Myocyte (in vitro differentiated cells): ENCODE data around the gene SLC1A2. TPM values are rescaled to one million over a fixed set of nuclear protein-coding genes. Genes with fewer than 3 reads are reported as not detected.

Experiments
- DNase-seq: peaks from one replicate; pipeline ENCODE4 v3.0.0-alpha.2; 2012; ENCODE audit warnings: low read depth
- polyA plus RNA-seq: library from polyadenylated mRNA; unstranded; fragments of >200 nt; gene quantifications from one replicate; pipeline ENCODE4 v1.2.1, GENCODE V29; 2012; ENCODE audit warnings: missing spikeins
- total RNA-seq: library from RNA; depleted of rRNA; stranded (reverse); fragments of >200 nt; gene quantifications from 2 replicates; pipeline ENCODE4 v1.2.3, GENCODE V29; 2014

SLC1A2 gene
- 0.57 and 2.9 TPM in 2 replicates for total RNA-seq
- 0.11 TPM for polyA plus RNA-seq

DNA sequence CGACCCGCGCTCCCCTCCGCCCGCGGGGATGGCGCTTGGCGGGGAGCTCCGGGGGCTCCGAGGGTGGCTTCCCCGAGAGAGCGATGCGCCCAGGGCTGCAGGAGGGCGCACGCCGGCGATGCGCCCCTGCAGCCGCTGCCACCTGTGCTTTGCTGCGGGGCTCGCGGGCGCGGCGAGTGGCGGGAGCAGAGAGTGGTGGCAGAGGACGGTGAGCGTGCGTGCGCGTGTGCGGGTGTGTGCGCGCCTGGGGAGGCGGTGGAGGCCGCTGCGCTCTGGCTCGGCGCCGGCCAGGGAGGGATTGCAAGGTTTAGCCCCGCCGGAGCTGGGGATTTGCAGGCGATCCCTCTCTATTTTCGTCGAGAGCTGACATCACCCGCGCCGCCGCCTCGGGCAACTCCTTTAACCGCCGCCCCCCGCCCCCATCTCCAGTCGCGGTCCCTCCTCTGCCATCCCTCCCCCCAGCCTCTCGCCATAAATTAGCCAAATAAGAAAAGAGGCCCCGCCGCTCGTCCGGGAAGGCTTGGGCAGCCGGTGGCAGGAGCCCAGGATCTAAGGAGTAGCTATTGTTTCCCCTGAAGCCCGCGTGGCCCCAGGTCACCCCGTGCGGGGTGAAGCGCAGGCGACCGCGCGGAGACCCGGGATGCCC, at the start of gene SLC1A2:
SLC1A2 (minus strand) TSS at position 375 of the 646 bp plus-strand sequence. CDS start 592 bp downstream, outside the sequence.
- DNase-seq = peak; percentile 42

DNA sequence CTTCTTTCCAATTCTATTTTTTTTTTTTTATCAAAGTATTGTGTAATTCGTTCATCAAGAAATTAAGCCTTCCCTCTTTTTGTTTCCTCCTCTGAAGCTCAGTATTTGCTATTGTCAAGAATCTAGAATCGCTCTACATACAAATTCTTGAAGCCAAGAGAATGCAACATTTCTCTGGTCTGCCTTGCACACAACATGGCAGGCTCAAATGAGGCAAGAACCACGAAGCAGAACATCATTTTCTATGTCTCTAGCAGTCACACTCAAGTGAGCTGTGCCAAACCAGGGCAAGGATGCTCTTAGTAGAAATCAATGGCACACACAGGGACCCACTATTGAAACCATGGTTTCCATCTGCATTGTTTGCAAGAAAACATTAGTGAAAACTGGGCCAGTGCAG, 46.7 kb upstream of the SLC1A2 start:
- no peak for DNase-seq

DNA sequence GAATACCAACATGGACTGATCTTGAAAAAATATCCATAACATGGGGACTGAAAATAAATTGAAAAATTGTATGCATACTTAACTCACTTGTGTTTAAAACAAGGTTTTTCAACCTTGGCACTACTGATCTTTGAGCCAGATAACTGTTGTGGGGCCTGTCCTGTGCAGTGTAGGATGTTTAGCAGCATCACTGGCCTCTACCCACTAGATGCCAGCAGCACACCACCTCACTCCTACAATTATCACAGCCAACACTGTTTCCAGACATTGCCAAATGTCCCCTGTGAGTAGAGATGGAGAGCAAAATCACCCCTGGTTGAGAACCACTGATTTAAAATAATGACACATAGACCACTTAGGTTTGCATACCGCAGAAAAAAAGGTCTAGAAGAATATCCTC, 45.0 kb upstream of the SLC1A2 start:
- peak; percentile 58 for DNase-seq

DNA sequence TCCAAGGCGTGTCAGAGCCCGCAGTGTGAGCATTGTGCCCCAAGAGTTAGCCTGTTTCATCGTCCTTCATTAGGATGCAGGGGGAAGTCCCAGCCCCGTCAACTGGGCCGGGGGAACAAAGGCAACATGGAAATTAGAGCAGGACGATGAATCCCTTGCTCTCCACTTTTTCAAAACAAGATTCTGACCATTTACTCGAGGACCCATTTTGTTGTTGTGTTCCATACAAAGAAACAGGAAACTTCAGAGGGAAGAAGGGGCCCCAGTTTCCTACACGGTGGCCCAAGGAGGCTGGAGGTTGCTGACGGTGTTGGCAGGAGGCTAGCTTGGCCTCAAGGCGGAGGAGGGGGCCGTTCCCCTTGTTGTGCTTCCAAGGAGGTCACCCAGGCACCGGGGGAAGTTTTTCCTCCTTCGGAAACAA, 44.0 kb upstream of the SLC1A2 start:
- no peak for DNase-seq

DNA sequence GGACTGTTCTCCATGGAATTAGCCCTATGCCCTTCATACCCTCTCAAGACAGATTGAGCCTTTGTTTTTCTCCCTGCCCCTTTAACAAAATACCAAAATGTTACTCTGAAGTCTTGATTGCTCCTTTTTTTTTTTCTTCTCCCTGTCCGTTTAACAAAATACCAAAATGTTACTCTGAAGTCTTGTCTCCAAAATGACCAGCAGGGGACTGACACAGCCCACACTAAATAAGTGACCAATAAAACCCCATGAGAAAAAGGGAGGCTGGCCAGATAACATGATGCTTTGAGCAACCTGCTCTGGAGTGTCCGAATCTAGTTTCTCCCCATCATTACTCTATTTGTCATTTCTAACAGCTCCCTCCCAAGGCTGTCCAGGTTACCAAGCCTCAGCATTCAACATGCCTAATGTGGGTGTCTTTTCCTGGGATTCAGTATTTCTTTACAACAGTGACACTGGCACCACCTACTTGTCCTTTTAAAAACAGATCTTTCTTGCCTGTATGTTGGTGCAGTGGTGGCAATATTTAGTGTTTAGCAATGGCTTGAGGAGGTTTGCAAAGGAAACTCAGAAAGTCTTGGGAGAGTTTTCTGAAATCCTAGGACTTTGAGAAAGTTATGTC, 42.7 kb upstream of the SLC1A2 start:
- no peak for DNase-seq

DNA sequence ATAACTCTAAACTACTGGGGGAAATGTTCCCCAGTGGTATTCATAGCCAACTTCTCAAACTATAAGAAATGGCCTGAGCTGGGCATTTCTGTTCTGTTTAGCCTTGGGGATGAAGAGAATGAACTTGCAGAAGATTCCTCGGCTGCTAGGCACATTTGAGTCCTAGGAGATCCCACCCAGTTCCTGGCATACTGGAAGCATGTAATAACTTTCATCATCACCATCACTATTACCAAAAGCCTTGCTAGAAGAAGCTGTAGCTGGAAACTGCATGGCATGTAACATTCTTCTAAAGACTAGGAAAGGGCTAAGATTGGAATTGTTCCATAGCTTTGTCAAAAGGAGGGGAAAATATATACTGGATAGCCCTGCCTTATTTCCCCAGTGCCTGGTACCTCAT, 40.1 kb upstream of the SLC1A2 start:
- DNase-seq = no peak

DNA sequence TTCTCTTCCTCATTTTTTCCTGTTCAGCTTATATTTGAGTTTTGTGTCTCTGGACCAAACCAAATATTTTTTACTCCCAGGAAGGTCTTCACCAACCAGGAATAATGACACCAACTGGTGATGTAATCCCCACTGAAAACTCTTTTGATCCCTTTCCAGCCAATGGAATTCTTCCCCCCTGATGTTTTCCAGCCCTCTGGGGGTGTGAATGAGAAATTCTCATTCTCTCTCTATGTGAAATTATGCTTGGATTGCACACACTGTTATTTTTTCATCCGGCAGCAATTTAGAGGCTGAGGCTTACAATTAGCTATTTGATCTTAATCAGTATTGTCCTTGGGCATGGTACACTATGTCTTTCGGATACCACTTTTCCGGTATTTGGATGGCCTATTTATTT, 39.5 kb upstream of the SLC1A2 start:
- no peak for DNase-seq

DNA sequence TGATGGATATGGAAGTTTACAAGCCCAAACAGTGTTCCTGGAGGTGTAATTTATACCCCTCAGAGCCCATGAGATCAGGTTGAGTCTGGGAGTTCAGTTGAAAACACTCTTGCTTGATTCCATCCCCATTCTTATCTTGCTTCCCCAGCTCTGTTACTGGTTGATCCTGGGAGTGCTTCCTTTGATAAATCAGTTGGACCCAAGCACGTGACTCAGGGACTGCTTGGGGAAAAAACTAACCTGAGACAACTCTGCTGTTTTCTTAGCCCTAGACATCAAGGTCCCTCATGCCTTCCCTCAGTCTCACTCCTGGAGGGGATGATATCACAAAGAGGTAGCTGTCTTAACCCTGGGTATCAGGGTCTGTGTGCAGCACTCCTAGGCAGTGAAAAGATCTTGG, 35.0 kb upstream of the SLC1A2 start:
- no peak for DNase-seq

DNA sequence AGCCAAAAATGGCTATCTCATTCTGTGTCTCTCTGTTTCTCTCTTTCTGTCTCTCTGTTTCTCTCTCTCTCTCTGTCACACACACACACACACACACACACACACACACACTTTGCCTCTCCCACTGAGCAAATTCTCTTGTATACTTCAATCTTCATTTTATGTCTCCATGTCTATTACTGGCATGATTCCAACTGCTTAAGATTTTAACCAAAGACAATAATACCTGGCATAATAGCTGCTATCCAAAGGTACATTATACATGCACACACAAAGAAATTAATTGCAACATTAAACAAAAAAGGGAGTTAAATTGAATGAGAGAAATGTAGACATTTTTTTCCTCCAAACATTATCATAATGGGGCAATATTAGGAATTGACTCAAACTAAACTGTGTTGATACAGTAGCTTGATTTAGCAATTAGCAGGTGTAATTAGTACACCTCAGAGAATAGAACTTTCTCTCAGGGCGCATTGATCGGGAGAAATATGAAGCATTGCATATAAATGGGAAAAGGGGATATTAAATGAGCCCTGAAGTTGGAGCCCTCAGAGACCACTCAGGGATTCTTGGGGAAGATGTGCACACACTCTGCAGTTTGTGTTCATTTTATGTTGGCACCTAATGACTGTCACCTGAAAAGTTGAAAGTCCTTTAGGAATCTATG, 17.4 kb upstream of the SLC1A2 start:
- DNase-seq = no peak

DNA sequence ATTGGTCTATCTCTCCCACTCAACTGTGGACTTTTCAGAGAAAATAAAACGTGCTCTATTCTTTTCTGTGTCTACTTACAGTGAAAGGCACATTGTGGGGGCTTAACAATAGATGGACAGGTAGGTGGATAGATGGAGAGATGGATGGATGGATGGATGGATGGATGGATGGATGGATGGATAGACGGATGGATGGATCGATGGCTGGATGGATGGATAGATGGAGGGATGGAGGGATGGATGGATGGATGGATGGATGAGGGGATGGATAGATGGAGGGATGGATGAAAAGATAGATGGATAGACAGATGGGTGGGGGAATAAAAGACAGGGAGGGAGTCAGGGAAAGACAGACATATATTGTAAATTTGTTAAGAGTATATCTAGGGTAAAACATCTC, 14.2 kb upstream of the SLC1A2 start:
- DNase-seq = no peak

DNA sequence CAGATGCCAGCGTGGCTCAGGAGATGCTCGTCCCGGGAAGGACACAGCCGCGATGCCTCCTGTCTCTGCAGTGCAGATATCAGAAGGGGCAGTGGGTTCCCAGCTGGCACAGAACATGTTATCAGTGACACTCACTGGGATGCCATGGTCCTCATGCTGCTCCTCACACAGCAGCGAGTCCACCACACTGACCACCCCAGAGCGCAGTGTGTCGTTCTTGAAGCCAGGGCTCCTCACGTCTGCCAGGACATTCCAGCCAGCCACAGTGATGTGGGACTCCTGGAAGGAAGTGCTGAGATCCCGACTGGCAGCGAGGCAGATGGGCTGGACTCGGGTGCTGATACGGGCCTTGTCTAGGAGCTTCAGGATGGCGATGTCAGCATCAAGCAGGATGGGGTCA, 13.1 kb upstream of the SLC1A2 start:
- DNase-seq = no peak

DNA sequence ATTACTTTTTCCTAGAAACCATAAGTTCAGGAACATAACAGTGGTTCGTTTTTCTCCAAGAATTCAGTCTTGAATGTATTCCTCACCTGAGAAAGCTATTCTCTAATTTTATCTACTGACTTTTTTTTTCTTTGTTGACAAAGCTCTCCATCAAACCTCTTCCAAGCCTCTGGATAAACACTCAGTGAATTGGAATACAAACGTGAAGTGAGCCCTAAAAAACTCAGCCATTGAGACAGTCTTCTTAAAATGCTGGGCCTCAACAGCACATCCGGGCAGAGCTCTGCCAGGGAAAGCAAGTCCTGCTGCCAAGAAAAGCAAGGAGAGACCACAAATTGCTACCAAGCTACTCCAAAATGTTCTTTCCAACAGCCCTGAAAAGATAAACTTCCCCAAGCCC, 7.7 kb upstream of the SLC1A2 start:
- peak; percentile 59 for DNase-seq

DNA sequence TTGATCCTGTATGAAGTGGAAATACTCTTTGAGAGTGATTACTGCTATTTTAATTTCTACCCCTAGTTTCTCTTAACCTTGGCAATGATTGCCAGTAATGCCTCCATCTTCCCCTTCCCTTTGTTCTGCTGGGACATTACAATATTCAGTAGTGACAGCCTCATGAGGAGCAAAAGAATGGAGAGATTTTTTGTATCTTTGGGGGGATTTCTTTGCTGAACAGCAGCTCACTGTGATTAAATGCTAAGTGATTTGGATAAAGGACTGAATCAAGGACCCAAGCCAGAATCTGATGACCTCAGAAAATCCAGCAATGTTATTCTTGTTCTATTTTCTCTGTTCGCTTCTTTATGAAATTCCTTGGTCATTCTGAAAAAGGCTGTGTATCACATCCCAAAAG, 7.0 kb upstream of the SLC1A2 start:
- DNase-seq = no peak

DNA sequence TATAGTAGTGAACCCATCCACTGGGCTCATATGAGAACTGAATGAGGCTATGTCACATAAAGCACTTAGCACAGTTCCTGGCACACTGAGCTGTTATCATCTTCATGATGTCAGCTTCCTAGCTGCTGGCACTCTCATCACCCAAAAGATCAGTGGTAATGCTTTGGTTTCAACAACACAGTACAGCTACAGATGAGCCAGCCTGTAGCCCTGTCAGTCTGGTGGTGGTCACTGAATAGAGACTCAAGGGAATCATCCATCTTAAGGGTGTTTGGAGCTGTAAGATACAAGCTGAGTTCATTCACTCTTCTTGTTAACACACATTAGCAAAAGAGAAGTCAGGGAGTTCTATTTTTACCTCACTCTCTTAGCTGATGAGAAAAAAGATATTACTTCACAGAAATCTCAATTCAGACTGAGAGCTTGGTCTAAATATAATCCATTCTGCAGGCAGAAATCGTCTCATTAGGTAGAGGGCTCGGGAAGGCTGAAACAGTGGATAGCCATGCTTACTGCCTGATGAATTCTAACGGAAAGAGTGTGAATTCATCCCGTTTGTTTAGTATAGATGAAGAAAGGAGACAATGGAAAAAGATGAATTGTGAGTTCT, 6.3 kb upstream of the SLC1A2 start:
- DNase-seq = peak; percentile 43

DNA sequence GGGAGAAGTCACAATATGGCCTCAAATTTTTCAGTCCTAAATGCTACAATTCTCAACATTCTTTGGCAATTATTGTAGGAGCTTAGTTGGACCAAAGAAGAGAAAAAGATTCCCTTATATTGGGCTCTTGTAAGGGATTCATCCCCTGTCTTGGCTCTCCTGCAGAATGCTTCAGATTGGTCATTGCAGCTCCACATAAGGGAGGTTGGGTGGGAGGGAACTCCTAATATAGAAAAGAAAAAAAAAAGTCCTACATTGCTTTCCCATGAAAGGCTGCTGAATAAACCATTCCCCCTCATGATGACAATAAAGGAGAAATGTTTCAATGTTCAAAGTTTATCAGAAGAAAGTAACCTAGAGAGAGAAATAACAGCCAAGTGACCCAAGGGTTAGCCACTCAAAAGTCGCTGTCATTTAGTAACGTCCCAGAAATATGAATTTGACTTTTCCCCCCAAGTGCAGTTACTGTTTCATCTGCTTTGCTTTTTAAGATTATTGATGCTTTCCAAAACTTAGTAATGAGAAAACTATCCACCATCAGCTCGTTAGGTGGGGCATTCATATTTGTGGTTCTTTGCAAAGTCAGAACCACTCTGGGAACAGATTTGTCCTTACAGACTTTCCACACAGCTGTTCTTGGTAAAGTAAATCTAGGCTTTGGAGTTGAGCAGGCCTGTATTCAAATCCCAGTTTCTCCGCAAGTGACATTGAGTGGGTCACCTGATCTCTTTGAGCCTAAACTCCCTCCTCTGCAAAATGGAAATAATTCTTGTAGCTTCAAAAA, 5.0 kb upstream of the SLC1A2 start:
- DNase-seq = peak; percentile 79

DNA sequence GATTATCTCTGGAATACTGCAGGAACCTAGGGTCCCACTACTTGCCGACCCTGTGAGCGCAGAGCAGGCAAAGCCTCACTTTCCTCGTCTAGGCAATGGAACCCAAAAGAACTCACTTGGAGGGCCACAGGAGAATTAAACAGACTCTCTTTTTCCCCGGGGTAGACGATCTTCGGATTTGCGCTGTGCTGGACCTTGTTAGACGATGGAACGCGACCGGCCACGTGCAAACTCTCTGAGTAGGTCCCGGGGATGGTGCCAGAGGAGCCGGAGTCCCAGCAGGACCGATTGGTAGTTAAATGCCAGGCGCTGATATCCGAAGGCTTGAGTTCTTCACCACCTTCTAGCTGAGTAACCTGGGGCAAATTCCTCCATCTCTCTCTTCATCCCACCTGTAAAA, 1.0 kb upstream of the SLC1A2 start:
- no peak for DNase-seq

DNA sequence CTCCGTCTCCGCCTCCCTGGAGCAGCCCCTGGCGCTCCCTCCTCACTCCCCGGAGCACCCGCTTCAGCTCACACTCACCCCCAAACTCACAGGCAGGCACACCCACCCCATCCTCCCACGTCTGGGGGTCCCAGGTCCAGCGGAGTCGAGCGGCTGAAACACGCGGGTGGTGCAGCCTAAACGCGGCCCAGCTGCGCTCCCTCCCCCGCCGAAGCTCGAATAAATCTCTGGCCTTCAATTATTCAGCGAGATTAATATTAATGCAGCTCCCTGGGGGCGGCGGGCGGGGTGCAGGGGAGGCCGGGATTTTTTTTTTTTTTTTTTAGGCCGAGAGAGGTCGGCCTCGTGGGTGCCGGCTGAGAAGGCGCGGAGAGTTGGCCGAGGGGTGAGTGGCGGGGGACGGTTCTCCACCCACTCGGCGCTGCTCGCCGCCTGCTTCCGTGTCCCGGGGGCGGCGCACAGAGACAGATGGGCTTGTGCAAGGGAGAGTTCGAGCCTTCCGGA, 524 bp upstream of the SLC1A2 start:
- no peak for DNase-seq

DNA sequence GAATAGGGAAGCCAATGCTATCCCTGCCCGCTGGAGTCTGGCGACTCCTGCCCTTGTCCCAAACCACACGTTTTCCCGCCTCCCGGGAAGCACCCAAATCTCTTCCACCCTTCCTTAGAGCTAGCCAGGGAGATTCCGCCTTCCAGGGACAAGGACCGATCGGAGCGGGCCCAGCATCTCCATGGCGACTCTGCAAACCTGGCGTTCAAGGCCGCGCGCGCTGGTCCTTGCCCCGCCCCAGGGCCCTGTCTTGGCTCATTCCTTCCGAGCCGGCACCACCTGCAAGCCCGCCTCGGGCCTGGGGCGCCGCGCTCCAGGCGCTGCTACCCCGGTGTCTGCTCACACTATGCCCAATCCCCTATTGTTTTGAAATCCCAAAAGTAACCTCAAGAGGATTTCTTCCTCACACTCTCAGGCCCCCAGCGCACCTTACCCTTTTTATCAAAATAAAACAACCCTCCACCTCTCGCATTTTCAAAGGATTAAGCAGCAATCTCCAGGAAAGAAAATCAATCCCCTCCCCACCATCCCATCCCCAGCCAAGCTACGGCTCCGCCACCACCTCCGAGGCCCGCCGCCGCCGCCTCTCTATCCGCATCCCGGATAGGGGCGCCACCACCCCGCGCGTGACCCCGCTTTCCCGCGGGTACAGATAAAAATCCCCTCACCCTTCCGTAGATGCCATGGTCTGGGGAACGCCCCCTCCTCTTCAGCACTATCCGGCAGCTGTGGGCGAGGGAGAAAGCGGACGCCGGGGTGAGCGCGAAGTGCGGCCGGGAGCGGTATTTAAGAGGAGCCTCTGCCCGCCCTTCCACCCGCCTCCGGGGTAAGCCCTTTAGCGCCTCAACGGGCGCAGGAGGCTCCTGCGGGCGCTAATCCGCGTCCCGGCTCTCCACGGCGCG, 825 bp downstream of the SLC1A2 start:
- peak; percentile 29 for DNase-seq

DNA sequence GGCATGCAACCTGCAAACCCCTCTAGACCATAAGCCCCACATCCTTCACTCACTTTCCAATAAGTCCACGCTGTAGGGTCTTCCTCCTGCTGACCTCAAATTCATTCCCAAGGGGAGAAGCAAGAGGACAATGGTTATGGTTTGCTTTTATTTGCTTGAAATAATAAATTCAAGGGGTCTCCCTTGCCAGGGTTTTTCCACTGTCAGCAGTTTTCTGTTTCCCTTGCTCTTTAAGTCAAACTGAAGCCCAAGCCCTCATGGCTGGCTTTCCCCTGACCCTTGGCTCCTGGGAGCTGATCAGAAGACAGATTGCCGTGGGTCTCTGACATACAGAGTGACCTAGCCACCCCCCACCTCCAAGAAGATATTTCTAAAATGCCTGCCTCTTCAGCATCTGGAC, 3.9 kb downstream of the SLC1A2 start:
- no peak for DNase-seq

DNA sequence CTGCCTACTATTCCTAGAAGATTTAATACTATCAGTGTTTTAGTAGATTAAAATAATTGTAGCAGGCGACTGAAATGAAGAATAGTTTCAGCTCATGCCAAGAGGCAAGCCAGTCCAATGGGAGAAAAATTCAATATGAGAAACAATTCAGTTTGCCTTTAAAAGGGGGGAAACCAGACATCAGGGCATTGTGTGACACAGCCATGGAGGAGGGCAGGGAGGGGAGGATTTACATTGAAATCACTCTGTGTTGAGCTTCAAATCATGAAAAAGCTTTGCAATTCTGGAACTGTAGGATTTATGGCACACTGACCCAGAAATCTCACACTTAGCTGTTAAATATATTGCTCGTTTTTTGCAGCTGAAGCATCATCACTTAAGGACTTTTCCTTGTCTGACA, 4.6 kb downstream of the SLC1A2 start:
- no peak for DNase-seq
